Ramos (cell line): Measurements from ENCODE around the gene PUS10.
"Not testable (repeated sequence)": the region's sequence is repeated elsewhere in the genome, so short reads cannot be mapped to it uniquely, and the experiment has no call there.

Source experiments
- in situ Hi-C: fragments of 300-500 bp; cut with MboI; formaldehyde crosslinking; loops from one replicate; pipeline ENCODE4 v1.14.3; 2022; ENCODE audit warnings: low sequenced_read_pairs; ENCODE audit not compliant: unreplicated experiment

The PUS10 gene, protein sequence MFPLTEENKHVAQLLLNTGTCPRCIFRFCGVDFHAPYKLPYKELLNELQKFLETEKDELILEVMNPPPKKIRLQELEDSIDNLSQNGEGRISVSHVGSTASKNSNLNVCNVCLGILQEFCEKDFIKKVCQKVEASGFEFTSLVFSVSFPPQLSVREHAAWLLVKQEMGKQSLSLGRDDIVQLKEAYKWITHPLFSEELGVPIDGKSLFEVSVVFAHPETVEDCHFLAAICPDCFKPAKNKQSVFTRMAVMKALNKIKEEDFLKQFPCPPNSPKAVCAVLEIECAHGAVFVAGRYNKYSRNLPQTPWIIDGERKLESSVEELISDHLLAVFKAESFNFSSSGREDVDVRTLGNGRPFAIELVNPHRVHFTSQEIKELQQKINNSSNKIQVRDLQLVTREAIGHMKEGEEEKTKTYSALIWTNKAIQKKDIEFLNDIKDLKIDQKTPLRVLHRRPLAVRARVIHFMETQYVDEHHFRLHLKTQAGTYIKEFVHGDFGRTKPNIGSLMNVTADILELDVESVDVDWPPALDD

DNA sequence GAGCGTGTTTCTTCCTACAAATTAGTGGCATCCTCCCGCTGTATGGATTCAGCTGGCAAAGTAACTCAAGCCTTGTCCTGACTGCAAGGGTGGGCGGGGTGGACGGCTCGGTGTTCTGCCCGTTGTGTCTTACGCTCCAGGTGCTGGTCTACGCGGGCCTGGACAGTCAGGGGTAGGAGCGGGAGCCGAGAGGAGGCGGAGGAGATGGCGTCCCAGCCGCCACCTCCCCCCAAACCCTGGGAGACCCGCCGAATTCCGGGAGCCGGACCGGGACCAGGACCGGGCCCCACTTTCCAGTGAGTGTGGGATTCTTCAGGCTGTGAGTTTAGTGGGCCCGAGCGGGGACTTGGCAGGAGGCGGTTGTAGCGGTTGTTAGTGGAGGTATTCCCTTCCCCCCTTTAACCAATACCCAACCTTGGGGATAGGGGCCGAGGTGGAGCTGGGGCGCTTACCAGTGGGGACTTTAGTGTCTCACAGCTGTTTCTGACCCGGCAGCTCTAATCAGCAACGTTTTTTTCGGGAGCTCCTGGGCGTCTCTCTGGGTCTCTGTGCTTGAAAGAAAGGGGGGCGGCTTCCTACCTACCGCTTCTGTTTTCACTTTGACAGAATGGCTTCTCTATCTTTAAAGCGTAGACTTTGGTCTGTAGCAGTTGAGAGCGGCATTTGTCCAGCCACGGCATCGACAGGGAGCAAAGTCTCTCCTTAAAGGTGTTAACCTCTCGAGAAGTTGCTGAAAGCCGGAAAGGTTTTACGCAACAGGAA, at the start of gene PUS10, which contains the start of gene PEX13:
PUS10 (minus strand) TSS at position 700 of the 762 bp plus-strand sequence. CDS start 6,365 bp downstream, outside the sequence.
PEX13 (plus strand) TSS at position 165 of the 762 bp plus-strand sequence; CDS start at position 205, 40 bp downstream.
- in situ Hi-C loops, result no loop called here

- in situ Hi-C loops, result no loop called here
Observed at GRCh38 chr2:61065714-61066709, 48.0 kb upstream of the PUS10 start, which contains the start of gene SANBR. Gene SANBR (plus strand): TSS chr2:61065871. CDS start chr2:61070351, 4,480 bp downstream.

GRCh38 chr2:61059382-61059781, 41.3 kb upstream of the PUS10 start:
- in situ Hi-C loops, result no loop called here

DNA sequence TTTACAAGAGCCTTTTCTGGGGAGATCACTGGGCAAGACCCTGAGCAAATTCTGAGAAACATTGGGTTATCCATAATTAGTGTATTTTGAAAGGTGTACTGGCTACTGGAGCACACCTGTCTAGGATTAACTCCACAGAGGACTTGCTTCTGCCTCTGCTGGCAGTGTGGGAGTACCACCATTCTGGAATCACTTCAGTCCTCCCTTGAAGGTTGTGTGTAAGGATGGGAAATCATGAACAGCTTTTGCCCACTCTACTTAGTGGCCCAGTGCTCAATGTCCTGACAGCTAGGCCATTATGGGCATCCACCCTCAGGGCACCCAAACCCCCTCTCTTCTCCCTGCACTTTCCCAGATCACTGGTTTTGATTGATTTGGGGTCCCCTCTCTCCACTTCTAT, 39.5 kb upstream of the PUS10 start:
- in situ Hi-C loops, result no loop called here

DNA sequence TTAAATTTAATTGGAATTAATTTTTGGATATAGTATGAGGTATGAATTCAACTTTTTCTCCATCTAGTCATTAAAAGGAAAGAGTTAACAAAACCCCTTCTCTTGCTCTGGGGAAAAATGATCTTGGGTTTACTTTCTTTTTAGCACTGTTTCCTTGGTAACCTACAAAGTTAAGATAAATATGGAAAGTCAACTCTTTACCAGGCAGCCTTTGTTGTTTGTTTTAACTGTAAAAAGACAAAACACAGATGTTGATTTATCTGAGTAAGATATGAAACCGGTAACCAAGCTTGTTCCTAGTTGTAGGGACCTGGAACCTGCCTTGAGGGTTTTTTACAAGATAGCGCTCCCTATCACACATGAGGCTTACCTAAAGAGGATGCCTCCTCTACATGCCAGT, 37.5 kb upstream of the PUS10 start:
- in situ Hi-C loops, result no loop called here

DNA sequence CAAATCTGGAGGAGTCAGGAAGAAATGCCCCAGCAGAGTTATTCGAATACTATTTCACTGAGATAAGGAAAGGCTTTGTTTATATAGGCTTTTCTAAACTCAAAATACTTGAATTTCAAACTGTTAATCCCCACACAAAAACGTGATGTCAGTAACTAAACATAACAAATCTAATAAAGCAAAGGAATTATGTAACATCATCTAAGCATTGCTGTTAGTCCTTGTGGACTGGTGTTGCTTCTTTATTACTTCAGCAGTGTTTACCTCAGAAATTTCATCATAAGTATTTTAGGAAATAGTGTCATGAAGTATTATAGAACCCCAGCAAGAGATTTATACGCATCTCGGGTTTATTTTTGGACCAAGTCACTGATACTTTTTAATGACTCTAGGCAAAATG, 27.9 kb upstream of the PUS10 start:
- in situ Hi-C loops, result no loop called here

GRCh38 chr2:61045226-61045625, 27.2 kb upstream of the PUS10 start:
- in situ Hi-C loops, result no loop called here

DNA sequence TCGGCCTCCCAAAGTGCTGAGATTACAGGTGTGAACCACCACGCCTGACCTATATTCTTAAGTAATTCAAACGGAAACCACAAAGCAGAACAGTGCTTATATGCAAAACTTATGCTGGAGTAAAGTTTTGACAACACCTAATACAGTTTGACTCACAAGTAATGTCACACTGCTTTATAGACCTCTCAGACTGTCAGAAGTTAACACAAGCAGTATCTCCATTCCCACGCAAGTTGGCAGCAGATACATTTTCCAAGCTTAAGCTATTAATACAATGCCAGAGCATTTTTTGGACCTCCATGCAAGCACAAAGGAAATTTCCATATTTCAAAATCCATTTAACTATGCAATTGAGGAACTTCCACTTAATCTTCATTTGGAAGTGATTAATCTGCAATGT, 26.6 kb upstream of the PUS10 start:
- in situ Hi-C loops, result no loop called here

DNA sequence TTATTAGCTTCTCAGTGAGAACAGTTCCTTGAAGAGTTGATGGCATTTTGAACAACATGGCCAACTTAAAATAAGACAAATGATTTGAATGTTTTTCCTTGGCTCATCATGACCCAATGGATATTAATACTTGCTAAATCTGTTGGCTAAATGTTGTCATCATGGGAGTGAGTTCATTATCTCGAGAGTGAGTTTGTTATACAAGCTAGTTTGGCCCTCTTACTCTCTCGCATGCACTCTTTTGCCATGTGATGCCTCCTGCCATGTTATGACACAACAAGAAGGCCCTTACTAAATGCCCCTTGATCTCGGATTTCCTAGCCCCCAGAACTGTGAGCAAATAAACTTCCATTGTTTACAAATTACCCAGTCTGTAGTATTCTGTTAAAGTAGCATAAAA, 24.8 kb upstream of the PUS10 start:
- in situ Hi-C loops, result no loop called here

- in situ Hi-C loops, result not testable (repeated sequence)
Observed at GRCh38 chr2:61036643-61037042, 18.6 kb upstream of the PUS10 start.

- in situ Hi-C loops, result not testable (repeated sequence)
Observed at GRCh38 chr2:61034592-61034991, 16.5 kb upstream of the PUS10 start.

DNA sequence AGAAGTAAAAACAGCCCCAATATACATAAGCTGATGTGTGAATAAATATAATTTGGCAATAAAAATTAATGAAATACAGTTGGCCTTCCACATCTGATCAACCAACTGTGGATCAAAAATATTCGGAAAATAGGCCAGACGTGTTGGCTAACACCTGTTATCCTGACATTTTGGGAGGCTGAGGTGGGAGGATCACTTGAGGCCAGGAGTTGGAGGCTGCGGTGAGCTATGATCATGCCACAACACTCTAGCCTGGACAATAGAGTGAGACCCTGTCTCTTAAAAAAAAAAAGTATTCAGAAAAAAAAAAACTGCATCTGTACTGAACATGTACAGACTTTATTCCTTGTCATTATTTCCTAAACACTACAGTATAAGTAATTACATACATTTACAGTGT, 11.5 kb upstream of the PUS10 start:
- in situ Hi-C loops, result no loop called here

GRCh38 chr2:61023670-61024069, 5.6 kb upstream of the PUS10 start:
- in situ Hi-C loops, result no loop called here

DNA sequence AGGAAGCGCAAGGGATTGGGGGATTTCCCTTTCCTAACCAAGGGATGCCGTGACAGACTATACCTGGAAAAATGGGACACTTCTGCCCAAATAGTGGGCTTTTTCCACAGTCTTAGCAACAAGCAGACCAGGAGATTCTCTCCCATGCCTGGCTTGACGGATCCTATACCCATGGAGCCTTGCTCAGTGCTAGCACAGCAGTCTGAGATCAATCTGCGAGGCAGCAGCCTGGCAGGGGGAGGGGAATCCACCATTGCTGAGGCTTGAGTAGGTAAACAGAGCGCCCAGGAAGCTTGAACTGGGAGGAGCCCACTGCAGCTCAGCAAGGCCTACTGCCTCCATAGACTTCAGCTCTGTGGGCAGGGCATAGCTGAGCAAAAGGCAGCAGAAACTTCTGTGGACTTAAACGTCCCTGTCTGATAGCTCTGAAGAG, 3.2 kb upstream of the PUS10 start:
- in situ Hi-C loops, result no loop called here

GRCh38 chr2:61018798-61019197, 743 bp upstream of the PUS10 start:
- in situ Hi-C loops, result no loop called here

DNA sequence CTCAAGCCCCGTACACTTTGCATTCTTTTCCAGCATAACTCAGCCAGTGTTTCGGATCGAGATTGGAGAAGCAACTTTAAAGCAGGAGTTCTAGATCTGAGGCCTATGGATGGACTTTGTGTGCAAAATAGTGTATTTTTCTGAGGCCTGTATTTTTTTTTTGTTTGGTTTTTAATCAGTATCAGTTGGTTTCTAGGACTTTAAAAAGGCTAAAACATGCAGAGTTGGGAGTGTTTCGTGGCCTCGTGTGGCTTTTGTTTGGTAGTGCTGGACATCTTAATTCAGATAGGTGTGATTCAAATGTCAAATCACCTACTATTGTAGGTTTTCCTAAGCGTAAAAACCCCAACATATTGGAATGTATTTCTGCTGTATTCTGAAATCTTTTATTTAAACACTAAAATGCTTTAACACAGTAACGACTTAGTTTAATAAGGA, 282 bp upstream of the PUS10 start:
- in situ Hi-C loops, result no loop called here

- in situ Hi-C loops, result no loop called here
Observed at GRCh38 chr2:61017003-61017555, 976 bp downstream of the PUS10 start.

GRCh38 chr2:61016392-61017002, 1.6 kb downstream of the PUS10 start:
- in situ Hi-C loops, result no loop called here

- in situ Hi-C loops, result no loop called here
Observed at GRCh38 chr2:61015976-61016375, 2.1 kb downstream of the PUS10 start.
